Effector memory CD4-positive, alpha-beta T cell (primary cell): ENCODE results near the gene JPH2.
"Not testable (repeated sequence)": the region's sequence is repeated elsewhere in the genome, so short reads cannot be mapped to it uniquely, and the experiment has no call there.

Experiments
- DNase-seq, 3 donors: peaks; one replicate each; pipeline ENCODE4 v3.0.0-alpha.2; 2020
- H3K27ac ChIP-seq: 2 replicates; pipeline ENCODE4 v1.7.0; 2013; ENCODE audit warnings: mild to moderate bottlenecking, low read length, moderate library complexity; ENCODE audit not compliant: insufficient read depth, poor library complexity, severe bottlenecking
- H3K27me3 ChIP-seq: replicated peaks from 2 replicates; pipeline ENCODE4 v1.7.0; 2013; ENCODE audit warnings: mild to moderate bottlenecking, low read length; ENCODE audit not compliant: insufficient read depth, control insufficient read depth, poor library complexity, severe bottlenecking
- H3K36me3 ChIP-seq: 2 replicates; pipeline ENCODE4 v1.7.0; 2013; ENCODE audit warnings: mild to moderate bottlenecking, low read length, moderate library complexity; ENCODE audit not compliant: control insufficient read depth, insufficient read depth
- H3K4me1 ChIP-seq: 2 replicates; pipeline ENCODE4 v1.7.0; 2013; ENCODE audit warnings: low read length, mild to moderate bottlenecking; ENCODE audit not compliant: control insufficient read depth, insufficient read depth, poor library complexity, severe bottlenecking
- H3K4me3 ChIP-seq: 2 replicates; pipeline ENCODE4 v1.7.0; 2013; ENCODE audit warnings: low read length, low read depth, mild to moderate bottlenecking; ENCODE audit not compliant: insufficient read depth, poor library complexity, severe bottlenecking
- H3K9me3 ChIP-seq: 2 replicates; pipeline ENCODE4 v1.7.0; 2013; ENCODE audit warnings: mild to moderate bottlenecking, low read length, moderate library complexity; ENCODE audit not compliant: control insufficient read depth
- total RNA-seq, 3 donors: gene quantifications; one replicate each; lab custom pipeline; 2026; lab: John Stamatoyannopoulos, UW

The JPH2 gene
- total RNA-seq = 0.09 to 0.35 (median 0.19) reads per million in 3 donors

- H3K36me3 ChIP-seq = no peaks in the 10 kb centered on the region
- peaks cover 4% of the 10 kb centered on the region for H3K4me1 ChIP-seq
- no peak within 1 kb of the TSS for H3K27ac ChIP-seq
- H3K9me3 ChIP-seq = no peaks in the 10 kb centered on the region
- no peak for DNase-seq
- H3K4me3 ChIP-seq = no peak within 1 kb of the TSS
- peaks cover 25% of the 10 kb centered on the region for H3K27me3 ChIP-seq
Measured at GRCh38 chr20:44187054-44187771, at the start of gene JPH2. Gene JPH2 (minus strand): TSS chr20:44187188. CDS start chr20:44186705, 483 bp downstream.

- no peaks in the 10 kb centered on the region for H3K4me1 ChIP-seq
- no peaks in the 10 kb centered on the region for H3K27me3 ChIP-seq
- H3K9me3 ChIP-seq = no peaks in the 10 kb centered on the region
- no peaks in the 10 kb centered on the region for H3K36me3 ChIP-seq
- H3K27ac ChIP-seq = no peak overlapping the region
- no peak overlapping the region for H3K4me3 ChIP-seq
- no peak for DNase-seq
Measured at GRCh38 chr20:44235702-44236101, 48.7 kb upstream of the JPH2 start.

- DNase-seq = no peak
- H3K27ac ChIP-seq = no peak overlapping the region
- no peaks in the 10 kb centered on the region for H3K36me3 ChIP-seq
- no peaks in the 10 kb centered on the region for H3K27me3 ChIP-seq
- H3K9me3 ChIP-seq = no peaks in the 10 kb centered on the region
- H3K4me3 ChIP-seq = no peak overlapping the region
- H3K4me1 ChIP-seq = no peaks in the 10 kb centered on the region
Measured at GRCh38 chr20:44234566-44235317, 47.8 kb upstream of the JPH2 start.

- DNase-seq = no peak
- Histone ChIP-seq H3K36me3 (no peaks in the 10 kb centered on the region), H3K27me3 (no peaks in the 10 kb centered on the region), H3K27ac (no peak overlapping the region), H3K9me3 (no peaks in the 10 kb centered on the region), H3K4me3 (no peak overlapping the region), H3K4me1 (no peaks in the 10 kb centered on the region)
Measured at GRCh38 chr20:44233436-44234016, 46.5 kb upstream of the JPH2 start.

- not testable (repeated sequence) for H3K27ac ChIP-seq, H3K36me3 ChIP-seq, H3K9me3 ChIP-seq, H3K27me3 ChIP-seq, DNase-seq, H3K4me1 ChIP-seq, H3K4me3 ChIP-seq
Measured at GRCh38 chr20:44232469-44232856, 45.5 kb upstream of the JPH2 start.

GRCh38 chr20:44231713-44232468 lies 44.9 kb upstream of the JPH2 start:
- H3K4me3 ChIP-seq = no peak overlapping the region
- no peaks in the 10 kb centered on the region for H3K36me3 ChIP-seq
- no peaks in the 10 kb centered on the region for H3K27me3 ChIP-seq
- no peak overlapping the region for H3K27ac ChIP-seq
- no peak for DNase-seq
- H3K9me3 ChIP-seq = no peaks in the 10 kb centered on the region
- no peaks in the 10 kb centered on the region for H3K4me1 ChIP-seq

GRCh38 chr20:44231193-44231592 lies 44.2 kb upstream of the JPH2 start:
- Histone ChIP-seq H3K4me1 (no peaks in the 10 kb centered on the region), H3K4me3 (no peak overlapping the region), H3K27ac (no peak overlapping the region), H3K27me3 (no peaks in the 10 kb centered on the region), H3K36me3 (no peaks in the 10 kb centered on the region), H3K9me3 (no peaks in the 10 kb centered on the region)
- no peak for DNase-seq

- no peaks in the 10 kb centered on the region for H3K9me3 ChIP-seq
- H3K27ac ChIP-seq = no peak overlapping the region
- H3K27me3 ChIP-seq = no peaks in the 10 kb centered on the region
- no peak overlapping the region for H3K4me3 ChIP-seq
- no peaks in the 10 kb centered on the region for H3K4me1 ChIP-seq
- DNase-seq = no peak
- no peaks in the 10 kb centered on the region for H3K36me3 ChIP-seq
Measured at GRCh38 chr20:44228465-44229258, 41.7 kb upstream of the JPH2 start.

- no peaks in the 10 kb centered on the region for H3K27me3 ChIP-seq
- no peak overlapping the region for H3K4me3 ChIP-seq
- H3K4me1 ChIP-seq = peaks cover 7% of the 10 kb centered on the region
- no peak for DNase-seq
- H3K27ac ChIP-seq = no peak overlapping the region
- no peaks in the 10 kb centered on the region for H3K36me3 ChIP-seq
- no peaks in the 10 kb centered on the region for H3K9me3 ChIP-seq
Measured at GRCh38 chr20:44224637-44225036, 37.6 kb upstream of the JPH2 start.
